Endothelial cell of umbilical vein (primary cell): ENCODE results near the gene CCDC187. TPM values are rescaled to one million over a fixed set of nuclear protein-coding genes. Genes with fewer than 3 reads are reported as not detected.

Source experiments
- BruUV-seq: library from RNA; stranded (reverse); fragments of 400-500 nt; replicated peaks from 2 replicates; lab custom pipeline; 2021; lab: Mats Ljungman, UMichigan
- CTCF ChIA-PET: fragments of 300-600, 350-600 bp; sonication (Branson Sonifier 250); formaldehyde crosslinking; loops from one replicate; lab custom pipeline; 2021; ENCODE audit warnings: antibody characterized with exemption, inconsistent platforms; lab: Charles Lee
- POLR2A ChIA-PET: fragments of 300-600, 350-600 bp; sonication (Branson Sonifier 250); formaldehyde crosslinking; loops from one replicate; lab custom pipeline; 2021; ENCODE audit warnings: antibody characterized with exemption, inconsistent platforms; lab: Charles Lee
- DNase-seq: peaks from one replicate; pipeline ENCODE4 v3.0.0-alpha.2; 2011; ENCODE audit warnings: low read depth, low spot score
- FAIRE-seq: peaks from 2 replicates; lab custom pipeline; 2011; peaks lifted over from hg19 to GRCh38; lab: Jason Lieb, UNC
- H2AFZ ChIP-seq: 2 replicates; pipeline ENCODE4 v1.6.0; 2012; ENCODE audit warnings: low read depth, low read length, control low read depth, inconsistent platforms
- H3K27ac ChIP-seq: 2 replicates; pipeline ENCODE4 v1.5.1; 2011; ENCODE audit warnings: low read depth, mild to moderate bottlenecking, control low read depth, low read length, moderate library complexity; ENCODE audit not compliant: insufficient read depth
- H3K27me3 ChIP-seq, 2 experiments: 2 replicates each; pipeline versions ENCODE4 v1.6.0 to v1.6.1; 2011; ENCODE audit warnings: low read length in 2 of 2, mixed read lengths in 1 of 2; ENCODE audit not compliant: control insufficient read depth in 2 of 2, insufficient read depth in 2 of 2
- H3K36me3 ChIP-seq, 2 experiments: 2 replicates in 1 of 2; 3 replicates in 1 of 2; pipeline ENCODE4 v1.5.1; 2011; ENCODE audit warnings: low read length in 2 of 2, mild to moderate bottlenecking in 1 of 2, moderate library complexity in 1 of 2; ENCODE audit not compliant: control insufficient read depth in 2 of 2, insufficient read depth in 2 of 2; ENCODE audit errors: extremely low read depth in 1 of 2
- H3K4me1 ChIP-seq: 3 replicates; pipeline ENCODE4 v1.5.1; 2011; ENCODE audit warnings: mild to moderate bottlenecking, low read length; ENCODE audit not compliant: control insufficient read depth, insufficient read depth; ENCODE audit errors: extremely low read depth
- H3K4me2 ChIP-seq: 2 replicates; pipeline ENCODE4 v1.6.1; 2011; ENCODE audit warnings: low read length, control low read depth, mixed read lengths; ENCODE audit not compliant: insufficient read depth
- H3K4me3 ChIP-seq, 3 experiments: fragments of 200-600 bp in 1 of 3; sonication (generic), shearing (Covaris generic) in 1 of 3; replicated peaks in 1 of 3; 2 replicates each; pipeline ENCODE4 v1.5.1; 2011 to 2016; ENCODE audit warnings: control low read depth in 3 of 3, low read length in 3 of 3, mild to moderate bottlenecking in 2 of 3, inconsistent platforms in 1 of 3, low read depth in 1 of 3, moderate library complexity in 1 of 3; ENCODE audit not compliant: insufficient read depth in 1 of 3
- H3K79me2 ChIP-seq: 2 replicates; pipeline ENCODE4 v1.6.0; 2012; ENCODE audit warnings: low read length, inconsistent platforms; ENCODE audit not compliant: control insufficient read depth, insufficient read depth
- H3K9ac ChIP-seq: replicated peaks from 2 replicates; pipeline ENCODE3; 2011; ENCODE audit warnings: low read length, control low read depth; ENCODE audit not compliant: insufficient read depth; ENCODE audit errors: extremely low read depth
- H3K9me1 ChIP-seq: replicated peaks from 3 replicates; pipeline ENCODE4 v1.6.0; 2011; ENCODE audit warnings: mild to moderate bottlenecking, low read length; ENCODE audit not compliant: control insufficient read depth, insufficient read depth; ENCODE audit errors: extremely low read depth
- H3K9me3 ChIP-seq: replicated peaks from 2 replicates; pipeline ENCODE4 v1.5.1; 2012; ENCODE audit warnings: low read length, inconsistent platforms; ENCODE audit not compliant: control insufficient read depth, insufficient read depth
- H4K20me1 ChIP-seq: replicated peaks from 2 replicates; pipeline ENCODE3; 2011; ENCODE audit warnings: mild to moderate bottlenecking, low read length; ENCODE audit not compliant: control insufficient read depth, insufficient read depth; ENCODE audit errors: extremely low read depth
- CTCF ChIP-seq, 2 donors: IDR thresholded peaks; 1 replicate in 1 of 2; 2 replicates in 1 of 2; pipeline ENCODE4 v1.5.1; 2011; ENCODE audit warnings: low read length in 2 of 2, mild to moderate bottlenecking in 2 of 2, moderate library complexity in 2 of 2, control low read depth in 1 of 2, inconsistent platforms in 1 of 2, low read depth in 1 of 2; ENCODE audit not compliant: insufficient read depth in 1 of 2; ENCODE audit errors: extremely low read depth in 1 of 2
- EZH2 ChIP-seq: IDR thresholded peaks from 2 replicates; pipeline ENCODE4 v1.6.1; 2012; ENCODE audit warnings: borderline replicate concordance, low read depth, mild to moderate bottlenecking, moderate library complexity, low read length, inconsistent platforms; ENCODE audit not compliant: severe bottlenecking
- FOS ChIP-seq: IDR thresholded peaks from 2 replicates; pipeline ENCODE4 v1.6.1; 2011; ENCODE audit warnings: mild to moderate bottlenecking, low read length, moderate library complexity, borderline replicate concordance; ENCODE audit not compliant: insufficient read depth
- GATA2 ChIP-seq: IDR thresholded peaks from 2 replicates; pipeline ENCODE4 v1.7.0; 2011; ENCODE audit warnings: low read depth, mild to moderate bottlenecking, moderate library complexity, mixed read lengths, low read length; ENCODE audit not compliant: insufficient read length, insufficient read depth
- JUN ChIP-seq: IDR thresholded peaks from 2 replicates; pipeline ENCODE4 v1.6.1; 2011; ENCODE audit warnings: borderline replicate concordance, low read depth; ENCODE audit not compliant: insufficient read length, insufficient read depth
- MAX ChIP-seq: IDR thresholded peaks from 2 replicates; pipeline ENCODE4 v1.6.1; 2011; ENCODE audit not compliant: insufficient read depth, insufficient read length
- MYC ChIP-seq: IDR thresholded peaks from one replicate; pipeline ENCODE4 v1.6.1; 2011; ENCODE audit warnings: mild to moderate bottlenecking, low read depth, low read length
- POLR2A ChIP-seq: IDR thresholded peaks from 2 replicates; pipeline ENCODE4 v1.6.1; 2012; ENCODE audit warnings: low read depth, mild to moderate bottlenecking, control low read depth, low read length
- POLR2AphosphoS5 ChIP-seq: IDR thresholded peaks from 2 replicates; pipeline ENCODE4 v1.6.1; 2012; ENCODE audit warnings: low read depth, mild to moderate bottlenecking, control low read depth, low read length, moderate library complexity; ENCODE audit not compliant: insufficient read depth
- dilution Hi-C: fragments of 300-500 bp; cut with MboI; formaldehyde crosslinking; loops from one replicate; pipeline ENCODE4 v1.15.0; 2019; ENCODE audit warnings: low sequenced_read_pairs; ENCODE audit not compliant: extremely low pct_ligation_motif_present
- intact Hi-C: fragments of 100-400 bp; cut with micrococcal nuclease; formaldehyde crosslinking; loops from one replicate; pipeline ENCODE4 v1.10.0; 2022
- polyA plus RNA-seq, 4 experiments: library from polyadenylated mRNA; depleted of rRNA in 3 of 4; stranded (reverse) in 3 of 4; unstranded in 1 of 4; fragments of >200 nt; gene quantifications; 2 replicates each; pipeline versions ENCODE4 v1.2.1 to v1.2.3, GENCODE V29; 2011 to 2012; ENCODE audit warnings: missing spikeins in 1 of 4
- total RNA-seq: library from RNA; stranded (reverse); gene quantifications from 2 replicates; pipeline ENCODE4 v1.2.3, GENCODE V29; 2021

The CCDC187 gene
- total and polyA plus RNA-seq, 2 donors (not counting 3 experiments of a cell fraction or from before 2014, with no cell fraction given), result not detected

- BruUV-seq, result no TSS peak
- Histone ChIP-seq H3K79me2 (no peaks in the 10 kb centered on the region), H3K27ac (no peak overlapping the region), H3K9ac (no peak overlapping the region), H4K20me1 (no peaks in the 10 kb centered on the region), H3K4me1 (no peaks in the 10 kb centered on the region), H3K4me3 (no peak overlapping the region), H3K36me3 (no peaks in the 10 kb centered on the region), H2AFZ (no peak overlapping the region), H3K9me3 (no peaks in the 10 kb centered on the region), H3K9me1 (no peaks in the 10 kb centered on the region), H3K4me2 (no peak overlapping the region), H3K27me3 (no peaks in the 10 kb centered on the region)
- intact Hi-C loops (no loop called here), dilution Hi-C loops (no loop called here)
- no peak for FAIRE-seq
- TF ChIP-seq GATA2 (no peak), EZH2 (no peak), MAX (no peak), JUN (no peak), POLR2A (no peak), CTCF (IDR thresholded peaks at IDR 0.05; ENCODE audit: extremely low read depth in 1 of 2, insufficient read depth in 1 of 2, low read depth in 1 of 2, low read length in 2 of 2) (no peak), MYC (no peak), POLR2AphosphoS5 (no peak), FOS (no peak)
- DNase-seq, result no peak
- POLR2A ChIA-PET, result no interaction called here
- CTCF ChIA-PET, result no interaction called here
These were observed 2.6 kb upstream of the CCDC187 start for GRCh38 chr9:136306211-136307208.
